LNCAP (cell line): ENCODE measurements around the gene STK32B.

Experiments used
- CTCF ChIP-seq: fragments of 450-650 bp; IDR thresholded peaks from 2 replicates; pipeline ENCODE4 v1.5.1; 2017; ENCODE audit warnings: mild to moderate bottlenecking

STK32B gene

GRCh38 chr4:5157791-5158770 lies 106.8 kb downstream of the STK32B start:
- no peak for TF ChIP-seq CTCF

- no peak for TF ChIP-seq CTCF
These were observed 107.5 kb downstream of the STK32B start for GRCh38 chr4:5158825-5159224.

- TF ChIP-seq CTCF = no peak
These were observed 109.4 kb downstream of the STK32B start for GRCh38 chr4:5160668-5161067.

- no peak for TF ChIP-seq CTCF
These were observed 111.7 kb downstream of the STK32B start for GRCh38 chr4:5162909-5163508.

GRCh38 chr4:5164221-5164912 lies 113.1 kb downstream of the STK32B start:
- TF ChIP-seq CTCF = no peak

- TF ChIP-seq CTCF = no peak
These were observed 114.4 kb downstream of the STK32B start for GRCh38 chr4:5165420-5166369.
